Measurements from ENCODE around the gene ZNF22. TPM values are rescaled to one million over a fixed set of nuclear protein-coding genes. Genes with fewer than 3 reads are reported as not detected.
"Not testable (repeated sequence)": the region's sequence is repeated elsewhere in the genome, so short reads cannot be mapped to it uniquely, and the experiment has no call there.

Gene ZNF22
- total RNA-seq, 1 donor from 2014 or later: 14.9 TPM

DNA sequence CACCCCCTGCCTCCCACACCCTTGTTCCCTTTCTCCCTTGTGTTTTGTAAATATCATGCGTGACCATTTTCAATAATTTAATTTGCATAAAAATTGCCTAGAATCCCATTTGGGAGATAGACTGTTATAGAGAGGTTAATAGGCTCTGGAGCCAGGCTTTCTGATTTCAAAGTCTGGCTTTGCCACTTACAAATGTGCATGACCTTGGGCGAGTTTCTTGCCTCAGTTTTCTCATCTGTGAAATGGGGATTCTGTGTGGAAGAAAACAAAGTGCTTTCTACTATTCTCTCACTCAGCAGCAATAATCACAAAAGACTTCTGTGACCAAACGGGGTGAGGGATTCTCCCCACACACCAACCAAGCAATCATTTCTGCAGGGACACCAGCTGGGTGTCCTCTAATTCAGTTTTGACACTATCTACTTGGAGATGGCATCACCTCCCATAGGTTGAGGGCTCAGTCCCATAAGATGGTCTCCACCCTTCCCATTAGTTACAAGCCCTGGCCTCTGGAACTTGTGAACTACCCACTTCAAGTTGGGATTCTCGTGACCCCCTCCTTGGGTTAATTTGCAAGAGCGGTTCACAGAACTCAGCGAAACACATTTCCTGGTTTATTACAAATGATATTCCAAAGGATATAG is 3.5 kb upstream of the ZNF22 start:
- intact Hi-C loops (cut with DNase I): loop anchor here (5.0 kb wide), 1 partner anchor 1860 kb away; the partner anchor contains the start of gene CSGALNACT2
- no peak for DNase-seq (ENCODE audit: low spot score)

- no peak for DNase-seq (ENCODE audit: low spot score)
Observed at GRCh38 chr10:44998146-44998631, 2.5 kb upstream of the ZNF22 start.

GRCh38 chr10:45000138-45000751 is 478 bp upstream of the ZNF22 start:
- DNase-seq (ENCODE audit: low spot score): no peak
- intact Hi-C loops (cut with DNase I): loop anchor here (2.0 to 5.0 kb wide), 2 partner anchors 21 to 33 kb away; partner anchors contain the start of gene DEPP1

More at GRCh38 chr10:44998146-44998631, 2.5 kb upstream of the ZNF22 start:
- intact Hi-C loops (cut with DNase I): loop anchor here (5.0 kb wide), 1 partner anchor 1861 kb away; the partner anchor contains the start of gene CSGALNACT2

GRCh38 chr10:45001381-45002148 is 842 bp downstream of the ZNF22 start:
- intact Hi-C loops (cut with DNase I): loop anchor here (2.0 to 5.0 kb wide), 2 partner anchors 23 to 34 kb away; partner anchors contain the start of gene DEPP1
- no peak for DNase-seq (ENCODE audit: low spot score)

DNA sequence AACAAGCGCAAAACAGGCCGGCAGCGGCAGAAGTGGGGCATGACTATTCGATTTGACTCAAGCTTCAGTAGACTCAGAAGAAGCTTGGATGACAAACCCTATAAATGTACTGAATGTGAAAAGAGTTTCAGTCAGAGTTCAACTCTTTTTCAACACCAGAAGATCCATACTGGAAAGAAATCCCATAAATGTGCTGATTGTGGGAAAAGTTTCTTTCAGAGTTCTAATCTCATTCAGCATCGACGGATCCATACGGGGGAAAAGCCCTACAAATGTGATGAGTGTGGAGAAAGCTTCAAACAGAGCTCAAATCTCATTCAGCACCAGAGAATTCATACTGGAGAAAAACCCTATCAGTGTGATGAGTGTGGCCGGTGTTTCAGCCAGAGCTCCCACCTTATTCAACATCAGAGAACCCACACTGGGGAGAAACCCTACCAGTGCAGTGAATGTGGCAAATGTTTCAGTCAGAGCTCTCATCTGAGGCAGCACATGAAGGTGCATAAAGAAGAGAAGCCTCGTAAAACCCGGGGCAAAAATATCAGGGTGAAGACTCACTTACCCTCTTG is 2.8 kb downstream of the ZNF22 start:
- intact Hi-C loops (cut with DNase I): loop anchor here (5.0 kb wide), 1 partner anchor 36 kb away; no protein-coding TSS in a partner anchor

GRCh38 chr10:45004661-45005060 is 3.9 kb downstream of the ZNF22 start:
- no peak for DNase-seq (ENCODE audit: low spot score)
- intact Hi-C loops (cut with DNase I): loop anchor here (5.0 kb wide), 2 partner anchors 37 to 668 kb away; partner anchors contain the start of gene ZFAND4

More for the DNA sequence above, 2.8 kb downstream of the ZNF22 start:
- DNase-seq (ENCODE audit: low spot score): no peak

DNA sequence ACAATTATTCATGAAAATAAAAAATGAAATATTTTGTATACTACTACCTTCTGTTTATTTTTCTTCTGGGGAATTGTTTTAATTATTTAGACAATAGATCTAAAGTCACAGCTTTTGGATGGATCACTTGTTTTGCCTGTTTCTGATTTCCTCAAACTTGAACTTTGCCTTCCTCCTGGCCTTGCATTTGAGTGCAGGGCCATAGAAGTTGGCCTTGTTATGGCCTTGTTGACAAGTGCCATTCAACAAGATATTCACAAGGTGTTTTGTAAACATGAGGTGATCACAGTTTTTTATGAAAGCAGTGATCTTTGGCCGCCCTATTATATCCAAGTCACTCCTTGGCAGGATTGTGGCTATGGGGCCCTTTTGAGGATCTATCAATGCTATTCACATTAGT is 4.6 kb downstream of the ZNF22 start:
- no peak for DNase-seq (ENCODE audit: low spot score)
- intact Hi-C loops (cut with DNase I): loop anchor here (5.0 kb wide), 1 partner anchor 667 kb away; the partner anchor contains the start of gene ZFAND4

DNA sequence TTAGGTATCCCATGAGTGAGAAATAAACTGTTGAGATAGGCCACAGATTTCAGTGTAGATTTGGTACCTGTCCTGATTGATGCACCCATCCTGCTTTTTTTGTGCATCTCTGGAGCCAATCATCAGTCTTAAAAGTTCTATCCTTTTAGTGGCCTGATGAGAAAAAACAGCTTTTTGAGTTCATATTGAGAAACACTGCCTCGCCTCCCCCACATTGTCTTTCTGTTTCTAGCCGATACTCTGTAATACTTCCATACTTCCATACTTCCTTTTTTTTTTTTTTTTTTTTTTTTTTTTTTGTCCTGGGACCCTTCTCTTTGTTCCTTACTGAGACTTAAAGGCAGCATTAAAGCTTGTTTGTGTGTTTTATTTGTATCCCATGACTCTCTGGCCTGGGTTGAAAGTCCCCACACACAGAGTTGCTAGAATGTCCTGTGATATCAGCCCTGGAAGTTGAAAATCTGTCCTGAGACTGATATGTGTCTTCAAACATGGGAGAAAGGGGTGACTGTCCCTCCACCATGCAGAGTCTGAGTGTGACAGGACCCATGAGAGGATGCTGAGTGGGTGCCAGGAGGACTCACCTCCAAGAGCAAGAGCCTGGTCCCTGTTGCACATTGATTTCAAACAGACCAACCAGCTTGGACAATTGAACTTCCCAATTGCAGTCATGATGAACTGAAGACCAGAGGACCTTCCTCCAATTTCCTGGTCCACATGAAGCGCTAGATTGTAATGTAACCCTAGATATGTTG is 5.7 kb downstream of the ZNF22 start:
- intact Hi-C loops (cut with DNase I): loop anchor here (5.0 kb wide), 1 partner anchor 666 kb away; the partner anchor contains the start of gene ZFAND4
- DNase-seq (ENCODE audit: low spot score): no peak

DNA sequence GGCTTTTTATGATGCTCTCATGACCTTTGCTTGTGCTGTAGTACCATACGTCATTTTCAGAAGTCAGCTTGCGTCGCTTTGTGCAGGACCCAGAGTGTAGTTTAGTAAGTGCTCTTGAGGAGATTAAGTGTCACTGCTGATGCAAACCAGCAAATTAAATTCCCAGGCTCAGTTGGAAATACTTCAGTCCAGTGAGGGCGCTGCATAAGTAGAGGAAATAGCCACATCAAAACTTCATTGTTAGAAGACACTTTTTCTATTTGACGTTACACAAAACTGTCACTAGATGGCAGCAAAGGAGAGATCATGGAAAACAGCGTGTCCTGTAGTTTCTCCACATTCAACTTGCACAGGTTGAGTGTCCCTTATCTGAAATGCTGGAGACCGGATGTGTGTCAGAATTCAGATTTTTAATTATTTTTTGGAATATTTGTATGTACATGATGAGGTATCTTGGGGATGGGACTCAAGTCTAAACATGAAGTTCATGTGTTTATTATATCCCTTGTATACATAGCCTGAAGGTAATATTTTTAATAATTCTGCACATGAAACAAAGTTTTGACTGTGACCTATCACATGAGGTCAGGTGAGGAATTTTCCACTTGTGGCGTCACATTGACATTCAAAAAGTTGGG is 7.9 kb downstream of the ZNF22 start:
- DNase-seq (ENCODE audit: low spot score): no peak
- intact Hi-C loops (cut with DNase I): loop anchor here (5.0 kb wide), 1 partner anchor 664 kb away; the partner anchor contains the start of gene ZFAND4

DNA sequence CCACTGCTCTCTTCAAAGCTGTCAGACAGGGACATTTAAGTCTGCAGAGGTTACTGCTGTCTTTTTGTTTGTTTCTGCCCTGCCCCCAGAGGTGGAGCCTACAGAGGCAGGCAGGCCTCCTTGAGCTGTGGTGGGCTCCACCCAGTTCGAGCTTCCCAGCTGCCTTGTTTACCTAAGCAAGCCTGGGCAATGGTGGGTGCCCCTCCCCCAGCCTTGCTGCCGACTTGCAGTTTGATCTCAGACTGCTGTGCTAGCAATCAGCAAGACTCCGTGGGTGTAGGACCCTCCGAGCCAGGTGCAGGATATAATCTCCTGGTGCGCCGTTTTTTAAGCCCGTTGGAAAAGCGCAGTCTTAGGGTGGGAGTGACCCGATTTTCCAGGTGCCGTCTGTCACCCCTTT is 13.8 kb downstream of the ZNF22 start:
- DNase-seq (ENCODE audit: low spot score); intact Hi-C loops (cut with DNase I): not testable (repeated sequence)

DNA sequence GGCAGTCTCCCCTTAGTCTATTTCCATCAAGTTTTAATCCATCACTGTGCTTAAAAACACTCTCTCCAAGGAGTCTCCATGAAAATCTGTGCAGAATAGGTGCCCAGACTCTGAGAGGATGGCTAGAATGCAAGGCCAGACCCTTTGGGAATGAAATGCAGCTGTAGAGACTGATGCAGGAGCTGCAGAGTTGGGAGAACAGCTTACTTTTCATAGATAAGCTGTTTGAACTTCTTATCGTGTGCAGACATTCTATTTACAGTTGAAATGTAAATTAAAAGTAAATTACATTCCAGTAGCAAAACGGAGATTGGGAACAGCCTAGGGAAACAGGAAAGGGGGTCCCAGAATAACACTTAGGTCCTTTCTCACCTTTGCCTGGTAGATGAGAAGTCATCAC is 14.9 kb downstream of the ZNF22 start:
- DNase-seq (ENCODE audit: low spot score): no peak
- intact Hi-C loops (cut with DNase I): no loop called here

DNA sequence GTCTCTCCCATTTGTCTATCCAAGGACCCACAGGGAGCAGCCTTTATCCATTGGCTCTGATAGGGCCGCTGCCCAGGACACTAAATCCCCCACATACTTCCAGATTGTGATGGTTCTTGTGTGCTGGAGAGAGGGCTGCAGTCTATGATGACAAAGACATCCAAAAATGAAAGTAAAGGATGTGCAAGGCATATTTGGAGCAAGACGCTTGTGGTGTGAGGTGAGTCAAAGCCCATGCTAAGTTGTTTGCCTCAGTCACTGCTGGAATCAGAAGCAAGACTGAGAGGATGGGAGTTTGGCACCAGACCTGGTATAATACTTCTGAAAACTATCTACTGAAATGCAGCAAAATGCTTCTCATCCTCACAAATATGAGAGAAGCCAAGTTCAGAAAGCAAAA is 22.7 kb downstream of the ZNF22 start:
- no peak for DNase-seq (ENCODE audit: low spot score)
- intact Hi-C loops (cut with DNase I): no loop called here

DNA sequence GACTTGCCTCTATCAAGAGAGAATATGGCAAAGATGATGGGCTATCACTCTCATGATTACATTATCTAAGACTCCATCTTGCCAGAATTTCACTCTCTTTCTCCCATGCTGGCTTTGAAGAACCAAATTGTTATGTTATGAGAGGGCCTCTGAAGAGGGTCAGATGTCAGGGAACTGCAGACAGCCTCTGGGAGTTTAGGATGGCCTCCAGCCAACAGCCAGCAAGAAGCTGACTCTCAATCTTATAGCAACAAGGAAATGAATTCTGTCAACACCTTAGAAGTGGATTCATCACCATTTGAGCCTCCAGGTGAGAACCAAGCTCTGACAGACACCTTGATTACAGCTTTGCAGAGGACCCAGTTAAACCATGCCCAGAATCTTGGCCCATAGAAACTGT is 33.6 kb downstream of the ZNF22 start:
- no peak for DNase-seq (ENCODE audit: low spot score)
- intact Hi-C loops (cut with DNase I): no loop called here

DNA sequence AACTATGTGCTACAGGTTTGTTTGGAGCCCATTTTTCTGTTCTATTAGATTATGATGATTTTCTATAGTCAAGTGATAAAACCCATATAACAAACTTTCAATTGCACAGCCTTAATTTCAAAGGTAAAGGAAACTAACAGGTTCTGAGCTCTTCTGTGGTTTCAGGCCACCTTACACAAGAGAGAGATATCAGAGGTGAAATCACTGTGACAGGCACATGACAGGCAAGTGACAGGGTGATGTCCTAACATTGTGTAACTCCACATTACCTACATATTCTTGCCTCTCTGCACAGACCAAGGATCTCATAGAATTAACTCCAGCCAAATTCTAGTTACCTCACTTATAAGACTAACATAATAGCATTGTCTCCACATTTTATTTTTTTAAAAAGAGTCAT is 35.0 kb downstream of the ZNF22 start:
- DNase-seq (ENCODE audit: low spot score): no peak
- intact Hi-C loops (cut with DNase I): no loop called here

DNA sequence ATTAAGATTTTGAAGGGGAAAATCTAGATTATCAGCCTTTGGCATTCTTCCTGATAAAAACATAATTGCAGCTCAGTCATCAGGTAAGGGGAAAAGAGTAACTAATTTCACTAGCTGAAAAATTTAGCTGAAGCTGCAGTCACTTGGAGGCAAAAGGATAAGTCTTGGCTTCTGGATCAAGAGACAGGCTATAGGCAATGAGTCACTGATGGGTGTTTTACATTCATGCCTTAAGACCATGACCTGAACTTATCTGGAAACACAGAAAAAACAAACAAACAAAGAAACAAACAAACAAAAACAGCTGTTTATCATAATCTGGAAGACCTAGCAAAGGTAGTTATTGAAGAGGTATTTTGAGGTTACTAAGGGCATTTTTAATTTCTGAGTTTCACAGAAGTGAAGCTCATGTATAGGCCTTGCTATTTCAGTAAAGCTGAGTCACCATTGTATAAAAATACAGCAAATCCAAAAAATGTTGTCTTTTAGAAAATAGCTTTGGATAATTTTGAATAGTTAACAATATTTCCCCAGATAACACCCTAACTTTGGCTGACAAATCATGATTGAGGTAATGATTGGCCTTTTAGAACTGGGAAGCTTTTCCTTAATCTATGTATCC is 40.3 kb downstream of the ZNF22 start:
- no peak for DNase-seq (ENCODE audit: low spot score)
- intact Hi-C loops (cut with DNase I): no loop called here

- no peak for DNase-seq (ENCODE audit: low spot score)
- intact Hi-C loops (cut with DNase I): no loop called here
Observed at GRCh38 chr10:45044290-45044689, 43.6 kb downstream of the ZNF22 start.

DNA sequence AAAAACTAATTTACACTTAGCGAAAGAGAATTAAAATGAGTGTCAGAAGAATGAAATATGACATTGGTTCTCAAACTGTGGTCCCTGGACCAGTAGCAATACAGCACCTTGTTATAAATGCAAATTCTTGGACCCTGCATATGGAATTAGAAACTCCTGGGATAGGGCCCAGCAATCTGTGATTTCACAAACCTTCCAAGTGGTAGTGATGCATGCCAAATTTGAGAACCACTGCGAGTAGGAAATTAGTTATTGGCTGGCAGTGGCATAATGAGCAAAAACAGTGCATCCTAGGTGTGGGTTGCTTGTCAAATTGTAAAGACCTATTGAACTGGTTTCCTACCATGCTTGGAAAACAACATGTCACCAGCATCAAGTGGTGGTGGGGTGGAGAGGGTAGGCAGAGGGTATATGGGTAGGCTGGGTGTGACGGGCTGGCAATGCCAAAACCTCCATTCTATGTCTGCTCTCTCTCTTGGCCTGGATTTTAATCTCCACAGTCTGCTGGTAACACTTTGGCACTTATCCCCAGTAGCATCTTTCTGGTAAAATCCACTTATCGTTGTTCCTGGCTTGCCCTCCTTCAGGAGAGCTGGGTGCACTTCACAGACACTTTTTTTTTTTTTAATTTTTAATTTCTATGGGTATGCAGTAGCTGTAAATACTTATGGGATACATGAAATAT is 50.0 kb downstream of the ZNF22 start:
- no peak for DNase-seq (ENCODE audit: low spot score)
- intact Hi-C loops (cut with DNase I): no loop called here
